K562 (cell line): ENCODE measurements around the gene ANKRD11. TPM values are rescaled to one million over a fixed set of nuclear protein-coding genes. Genes with fewer than 3 reads are reported as not detected.

Experiments used
- ATAC-seq: fragments of 200-7000 bp; cut with Tn5 transposase; 3 replicates; pipeline ENCODE4 v1.9.1; 2020; ENCODE audit warnings: moderate library complexity
- BruUV-seq: library from RNA; stranded (reverse); fragments of 400-500 nt; replicated peaks from 2 replicates; lab custom pipeline; 2021; lab: Mats Ljungman, UMichigan
- CTCF ChIA-PET: fragments of 300-600 bp; formaldehyde crosslinking; extraction: SDS; loops from one replicate; lab custom pipeline; 2021; ENCODE audit warnings: low intra/inter-chr PET ratio; lab: Yijun Ruan, JAX
- POLR2A ChIA-PET: fragments of 300-600, 350-650 bp; sonication (Branson Sonifier 250); formaldehyde crosslinking; extraction: SDS; loops from one replicate; lab custom pipeline; 2021; ENCODE audit warnings: antibody characterized with exemption, inconsistent platforms; lab: Yijun Ruan, JAX
- DNase-seq, 4 experiments: peaks; one replicate each; pipeline versions ENCODE4 v3.0.0 to v3.0.0-alpha.2; 2011 to 2018; ENCODE audit warnings: low spot score in 3 of 4, mixed read lengths in 3 of 4; ENCODE audit errors: extremely low read depth in 1 of 4
- FAIRE-seq: peaks from 2 replicates; lab custom pipeline; 2011; peaks lifted over from hg19 to GRCh38; lab: Jason Lieb, UNC
- H2AFZ ChIP-seq: 2 replicates; pipeline ENCODE4 v1.6.0; 2011; ENCODE audit warnings: low read depth, low read length, control low read depth, inconsistent platforms
- H3K27ac ChIP-seq: fragments of 200-600 bp; 3 replicates; pipeline ENCODE4 v1.8.0; 2011; ENCODE audit warnings: low read depth, mild to moderate bottlenecking, control low read depth, inconsistent platforms, low read length, moderate library complexity, mixed read lengths; ENCODE audit errors: extremely low read depth
- H3K27me3 ChIP-seq, 2 experiments: fragments of 300-600 bp in 1 of 2; 2 replicates in 1 of 2; 3 replicates in 1 of 2; pipeline versions ENCODE4 v1.6.0 to v1.8.0; 2011; ENCODE audit warnings: inconsistent platforms in 2 of 2, low read length in 2 of 2, mild to moderate bottlenecking in 1 of 2, mixed read lengths in 1 of 2, moderate library complexity in 1 of 2; ENCODE audit not compliant: control insufficient read depth in 2 of 2, insufficient read depth in 2 of 2
- H3K36me3 ChIP-seq: fragments of 300-600 bp; 3 replicates; pipeline ENCODE4 v1.8.0; 2011; ENCODE audit warnings: mild to moderate bottlenecking, low read length, inconsistent platforms; ENCODE audit not compliant: control insufficient read depth, insufficient read depth
- H3K4me1 ChIP-seq, 2 experiments: fragments of 200-600 bp in 1 of 2; replicated peaks in 1 of 2; 2 replicates in 1 of 2; 3 replicates in 1 of 2; pipeline versions ENCODE4 v1.5.1 to v1.8.0; 2011; ENCODE audit warnings: inconsistent platforms in 2 of 2, low read length in 2 of 2, mild to moderate bottlenecking in 1 of 2, mixed read lengths in 1 of 2, moderate library complexity in 1 of 2; ENCODE audit not compliant: control insufficient read depth in 2 of 2, insufficient read depth in 2 of 2
- H3K4me2 ChIP-seq: 2 replicates; pipeline ENCODE4 v1.6.1; 2011; ENCODE audit warnings: low read length, control low read depth, inconsistent platforms, mixed read lengths; ENCODE audit not compliant: insufficient read depth
- H3K4me3 ChIP-seq: fragments of 200-600 bp; sonication (generic), shearing (Covaris generic); 2 replicates; pipeline ENCODE4 v1.5.1; 2016; ENCODE audit warnings: control low read depth, inconsistent platforms
- H3K79me2 ChIP-seq: fragments of 200-600 bp; 3 replicates; pipeline ENCODE4 v1.8.0; 2011; ENCODE audit warnings: low read length, inconsistent platforms; ENCODE audit not compliant: control insufficient read depth, insufficient read depth
- H3K9ac ChIP-seq, 2 experiments: 2 replicates each; pipeline versions ENCODE4 v1.6.0 to v1.6.1; 2011; ENCODE audit warnings: low read depth in 2 of 2, low read length in 2 of 2, control low read depth in 1 of 2, inconsistent platforms in 1 of 2, mild to moderate bottlenecking in 1 of 2, mixed read lengths in 1 of 2; ENCODE audit not compliant: insufficient read depth in 1 of 2
- H3K9me1 ChIP-seq: one replicate; pipeline ENCODE4 v1.6.0; 2011; ENCODE audit warnings: inconsistent platforms, mild to moderate bottlenecking, low read length, moderate library complexity; ENCODE audit not compliant: control insufficient read depth, insufficient read depth
- H3K9me3 ChIP-seq: replicated peaks from 2 replicates; pipeline ENCODE4 v1.5.1; 2011; ENCODE audit warnings: low read depth, low read length, inconsistent platforms; ENCODE audit not compliant: control insufficient read depth, insufficient read depth
- H4K20me1 ChIP-seq: replicated peaks from 2 replicates; pipeline ENCODE4 v1.6.1; 2011; ENCODE audit warnings: low read length, inconsistent platforms, mixed read lengths; ENCODE audit not compliant: control insufficient read depth, insufficient read depth
- ARID2 ChIP-seq: fragments of 450-650 bp; IDR thresholded peaks from 2 replicates; pipeline ENCODE4 v1.6.1; 2017; ENCODE audit warnings: antibody characterized with exemption, mild to moderate bottlenecking
- ATF7 ChIP-seq: fragments of 450-650 bp; IDR thresholded peaks from 2 replicates; pipeline ENCODE4 v1.7.1; 2014; ENCODE audit warnings: mild to moderate bottlenecking, moderate library complexity
- FOXK2 ChIP-seq, 2 experiments: fragments of 450-650 bp; IDR thresholded peaks in 1 of 2; conservative IDR thresholded peaks in 1 of 2; 2 replicates each; pipeline ENCODE4 v1.6.1; 2016; ENCODE audit warnings: low read depth in 2 of 2, mild to moderate bottlenecking in 1 of 2
- HDAC8 ChIP-seq: fragments of 450-650 bp; IDR thresholded peaks from 2 replicates; pipeline ENCODE4 v1.6.1; 2016; ENCODE audit warnings: mild to moderate bottlenecking, missing genetic modification characterization, moderate library complexity, missing compliant biosample characterization
- SPI1 ChIP-seq: IDR thresholded peaks from 2 replicates; pipeline ENCODE4 v1.6.1; 2011; ENCODE audit warnings: low read depth, low read length, control low read depth, borderline replicate concordance
- XRCC4 ChIP-seq: IDR thresholded peaks from one replicate; pipeline ENCODE4 v1.6.1; 2011; ENCODE audit not compliant: insufficient read depth, insufficient read length; ENCODE audit errors: extremely low read depth
- ZNF316 ChIP-seq: fragments of 450-650 bp; IDR thresholded peaks from 2 replicates; pipeline ENCODE4 v1.6.1; 2016
- WGBS: fragments of 100-300 bp; shearing (Covaris generic); methylation state at CpG from one replicate; pipeline ENCODE4 v1.1.6; 2016; ENCODE audit warnings: low coverage, mixed read lengths; ENCODE audit not compliant: insufficient coverage; ENCODE audit errors: missing lambda C conversion rate; 5-methylcytosine and 5-hydroxymethylcytosine counted together
- in situ Hi-C: fragments of 300-500 bp; cut with MboI; formaldehyde crosslinking; loops from 4 replicates; pipeline ENCODE4 v1.15.0; 2018; ENCODE audit warnings: inconsistent platforms, mixed read lengths
- intact Hi-C: fragments of 100-400 bp; cut with micrococcal nuclease; formaldehyde crosslinking; loops from 2 replicates; pipeline ENCODE4 v1.14.2; 2022
- polyA plus RNA-seq, 8 experiments: library from polyadenylated mRNA; depleted of rRNA in 4 of 8; stranded (reverse) in 5 of 8; unstranded in 3 of 8; fragments of >200 nt; fragmentation: Nextera tagmentation in 2 of 8; fragmentation: Illumina TruSeq in 1 of 8; extraction: Ambion mirVana in 2 of 8; extraction: Trizol in 1 of 8; gene quantifications; 2 replicates each; pipeline versions ENCODE4 v1.2.1 to v1.2.3, GENCODE V29; 2011 to 2014; ENCODE audit warnings: inconsistent platforms in 1 of 8, missing spikeins in 1 of 8
- total RNA-seq, 7 experiments: library from RNA; depleted of rRNA in 6 of 7; stranded (reverse); fragments of >200 nt in 6 of 7; fragmentation: Illumina TruSeq in 2 of 7; extraction: Trizol in 2 of 7; gene quantifications; 2 replicates each; pipeline versions ENCODE4 v1.2.1 to v1.2.3, GENCODE V29; 2011 to 2021; ENCODE audit warnings: low replicate concordance in 1 of 7

The ANKRD11 gene
- total and polyA plus RNA-seq, 9 of the 15 experiments (the other 6 are each of a cell fraction or from before 2014, with no cell fraction given), result 4.7 to 126 (median 31.7) TPM

GRCh38 chr16:89476811-89477261, 13.5 kb downstream of the ANKRD11 start:
- FAIRE-seq (no peak), DNase-seq (no peak), ATAC-seq (no peak; the same call in 2 of the 3 replicates)
- Histone ChIP-seq H3K27ac (peak overlapping the region; percentile 4; the same call in 1 of the 3 replicates), H3K79me2 (peaks cover 100% of the 10 kb centered on the region), H3K9ac (no peak overlapping the region; a peak in 1 of 4 replicates), H3K4me3 (no peak overlapping the region), H3K4me2 (peak overlapping the region; percentile 9; the same call in 1 of the 2 replicates), H3K9me1 (peaks cover 30% of the 10 kb centered on the region), H2AFZ (no peak overlapping the region), H4K20me1 (peaks cover 88% of the 10 kb centered on the region), H3K9me3 (no peaks in the 10 kb centered on the region), H3K27me3 (no peaks in the 10 kb centered on the region), H3K4me1 (peaks cover 29 to 57% of the 10 kb centered on the region in 2 experiments), H3K36me3 (peaks cover 21% of the 10 kb centered on the region; the same call in 2 of the 3 replicates)
- in situ Hi-C loops, result no loop called here
- no TSS peak for BruUV-seq
- ChIA-PET CTCF (no interaction called here), POLR2A (interaction anchor here (0.6 to 4.8 kb wide), 9 partner anchors 9 to 115 kb away, joined by 3 to 24 read pairs (median 5); partner anchors contain the start of gene SPG7)
- 37% methylated on average over 9 of the region's 10 CpGs for WGBS
- intact Hi-C loops, result no loop called here
- TF ChIP-seq ARID2 (no peak), SPI1 (peak; percentile 83), HDAC8 (tag) (no peak)

- CTCF ChIA-PET, result no interaction called here
- Histone ChIP-seq H3K4me3 (no peak overlapping the region), H4K20me1 (peaks cover 86% of the 10 kb centered on the region), H3K4me1 (peaks cover 29 to 53% of the 10 kb centered on the region in 2 experiments), H3K4me2 (0 out of 2 replicates have a peak overlapping the region, but pooled peaks have one; percentile 9), H3K9me1 (peaks cover 30% of the 10 kb centered on the region), H2AFZ (no peak overlapping the region), H3K36me3 (peaks cover 18% of the 10 kb centered on the region; the same call in 2 of the 3 replicates), H3K9me3 (no peaks in the 10 kb centered on the region), H3K9ac (peak overlapping the region in 1 of 2 experiments; percentile 49; a peak in 2 of 4 replicates), H3K79me2 (peaks cover 100% of the 10 kb centered on the region), H3K27me3 (no peaks in the 10 kb centered on the region), H3K27ac (peak overlapping the region; percentile 4; the same call in 1 of the 3 replicates)
- BruUV-seq, result no TSS peak
- 78% methylated on average over 5 of the region's 5 CpGs for WGBS
- intact Hi-C loops, result no loop called here
- FAIRE-seq, result no peak
- no peak for DNase-seq
- POLR2A ChIA-PET, result interaction anchor here (0.6 to 4.8 kb wide), 10 partner anchors 9 to 115 kb away, joined by 3 to 24 read pairs (median 6); partner anchors contain the start of gene SPG7
- no peak for TF ChIP-seq FOXK2 (conservative IDR thresholded peaks at IDR 0.05 in 1 of 2, IDR thresholded peaks at IDR 0.05 in 1 of 2; ENCODE audit: low read depth in 2 of 2)
- TF ChIP-seq XRCC4, result no peak
- no peak for TF ChIP-seq ZNF316
- TF ChIP-seq ATF7, result no peak
- ATAC-seq, result no peak; the same call in 2 of the 3 replicates
- in situ Hi-C loops, result no loop called here
Measured at GRCh38 chr16:89476379-89476778, 14.0 kb downstream of the ANKRD11 start.
